Stimulated activated CD8-positive, alpha-beta memory T cell treated with anti-CD3 and anti-CD28 coated beads, Interleukin-12 subunit alpha, Interleukin-12 subunit beta, amount 100 ng/mL, for 1 hour (primary cell): Measurements from ENCODE around the gene PLA2G2A.
"Not testable (repeated sequence)": the region's sequence is repeated elsewhere in the genome, so short reads cannot be mapped to it uniquely, and the experiment has no call there.

ENCODE experiments used
- DNase-seq: peaks from one replicate; pipeline ENCODE4 v3.0.0-alpha.2; 2020; ENCODE audit warnings: low read depth

Gene PLA2G2A

GRCh38 chr1:19973616-19974015, 5.8 kb downstream of the PLA2G2A start:
- DNase-seq: no peak

GRCh38 chr1:19971664-19972063, 7.8 kb downstream of the PLA2G2A start:
- no peak for DNase-seq

GRCh38 chr1:19969898-19970660, 9.3 kb downstream of the PLA2G2A start:
- DNase-seq: no peak

GRCh38 chr1:19967808-19968207, 11.6 kb downstream of the PLA2G2A start:
- DNase-seq: no peak

GRCh38 chr1:19964542-19964941, 14.9 kb downstream of the PLA2G2A start:
- no peak for DNase-seq

GRCh38 chr1:19963636-19964035, 15.8 kb downstream of the PLA2G2A start:
- no peak for DNase-seq

- DNase-seq: no peak
Measured at GRCh38 chr1:19960591-19960990, 18.8 kb downstream of the PLA2G2A start.

- DNase-seq: no peak
Measured at GRCh38 chr1:19957779-19958178, 21.6 kb downstream of the PLA2G2A start.

- DNase-seq: no peak
Measured at GRCh38 chr1:19955534-19956170, 23.8 kb downstream of the PLA2G2A start.

- DNase-seq: no peak
Measured at GRCh38 chr1:19954059-19954458, 25.4 kb downstream of the PLA2G2A start.

- DNase-seq: no peak
Measured at GRCh38 chr1:19949016-19949415, 30.4 kb downstream of the PLA2G2A start.

- no peak for DNase-seq
Measured at GRCh38 chr1:19946971-19947370, 32.4 kb downstream of the PLA2G2A start.

- DNase-seq: no peak
Measured at GRCh38 chr1:19946331-19946751, 33.1 kb downstream of the PLA2G2A start.

- DNase-seq: no peak
Measured at GRCh38 chr1:19945914-19946313, 33.5 kb downstream of the PLA2G2A start.

- DNase-seq: no peak
Measured at GRCh38 chr1:19942657-19943056, 36.8 kb downstream of the PLA2G2A start.

- no peak for DNase-seq
Measured at GRCh38 chr1:19942088-19942487, 37.3 kb downstream of the PLA2G2A start.

GRCh38 chr1:19941206-19941568, 38.2 kb downstream of the PLA2G2A start:
- no peak for DNase-seq

- no peak for DNase-seq
Measured at GRCh38 chr1:19940486-19941205, 38.8 kb downstream of the PLA2G2A start.

- no peak for DNase-seq
Measured at GRCh38 chr1:19938472-19938871, 40.9 kb downstream of the PLA2G2A start.

GRCh38 chr1:19936061-19936750, 43.2 kb downstream of the PLA2G2A start:
- DNase-seq: no peak

GRCh38 chr1:19934336-19934735, 45.1 kb downstream of the PLA2G2A start:
- DNase-seq: no peak

- DNase-seq: no peak
Measured at GRCh38 chr1:19932866-19933265, 46.6 kb downstream of the PLA2G2A start.

GRCh38 chr1:19927130-19927421, 52.3 kb downstream of the PLA2G2A start:
- not testable (repeated sequence) for DNase-seq
